GM21390 (cell line): ENCODE measurements around the gene SEMA3B.
"Not testable (repeated sequence)": the region's sequence is repeated elsewhere in the genome, so short reads cannot be mapped to it uniquely, and the experiment has no call there.

Source experiments
- ATAC-seq: cut with Tn5 transposase; IDR thresholded peaks from one replicate; pipeline ENCODE4 v1.9.1; 2021; ENCODE audit not compliant: unreplicated experiment

Gene SEMA3B

GRCh38 chr3:50271314-50271936 is 2.5 kb downstream of the SEMA3B start:
- ATAC-seq, result no peak

- not testable (repeated sequence) for ATAC-seq
These were observed 3.6 kb downstream of the SEMA3B start for GRCh38 chr3:50272538-50272910.

GRCh38 chr3:50272911-50273688 is 4.2 kb downstream of the SEMA3B start:
- ATAC-seq, result peak; percentile 87

GRCh38 chr3:50273689-50274065 is 4.7 kb downstream of the SEMA3B start:
- ATAC-seq, result no peak

- ATAC-seq, result no peak
These were observed 5.6 kb downstream of the SEMA3B start for GRCh38 chr3:50274371-50275104.

GRCh38 chr3:50275141-50275995 is 6.4 kb downstream of the SEMA3B start:
- no peak for ATAC-seq

- no peak for ATAC-seq
These were observed 7.2 kb downstream of the SEMA3B start for GRCh38 chr3:50275996-50276761.

- no peak for ATAC-seq
These were observed 7.8 kb downstream of the SEMA3B start for GRCh38 chr3:50276762-50277101.

- no peak for ATAC-seq
These were observed 9.4 kb downstream of the SEMA3B start for GRCh38 chr3:50278123-50278879.

- ATAC-seq, result no peak
These were observed 9.9 kb downstream of the SEMA3B start, which contains the start of gene LSMEM2 for GRCh38 chr3:50278880-50279224. Gene LSMEM2 (plus strand): TSS chr3:50279087. CDS start chr3:50279114, 27 bp downstream.

- no peak for ATAC-seq
These were observed 10.5 kb downstream of the SEMA3B start for GRCh38 chr3:50279255-50280016.

- not testable (repeated sequence) for ATAC-seq
These were observed 15.2 kb downstream of the SEMA3B start for GRCh38 chr3:50284121-50284520.

GRCh38 chr3:50286322-50287227 is 17.6 kb downstream of the SEMA3B start:
- ATAC-seq, result no peak

- ATAC-seq, result no peak
These were observed 18.3 kb downstream of the SEMA3B start for GRCh38 chr3:50287262-50287661.

GRCh38 chr3:50288387-50289007 is 19.6 kb downstream of the SEMA3B start:
- no peak for ATAC-seq

- ATAC-seq, result no peak
These were observed 20.2 kb downstream of the SEMA3B start for GRCh38 chr3:50289130-50289529.

- no peak for ATAC-seq
These were observed 21.3 kb downstream of the SEMA3B start for GRCh38 chr3:50290161-50290641.
